GM21528 (cell line): ENCODE results near the gene SHROOM3.

Experiments
- ATAC-seq: cut with Tn5 transposase; IDR thresholded peaks from one replicate; pipeline ENCODE4 v1.9.1; 2021; ENCODE audit warnings: mild to moderate bottlenecking, moderate library complexity; ENCODE audit not compliant: unreplicated experiment, low FRiP score

SHROOM3 gene

GRCh38 chr4:76535603-76536372, 100.8 kb downstream of the SHROOM3 start:
- no peak for ATAC-seq

GRCh38 chr4:76536373-76536689, 101.3 kb downstream of the SHROOM3 start:
- ATAC-seq: no peak

- no peak for ATAC-seq
These were observed 103.3 kb downstream of the SHROOM3 start for GRCh38 chr4:76538296-76538695.

GRCh38 chr4:76539979-76540378, 105.0 kb downstream of the SHROOM3 start:
- no peak for ATAC-seq

GRCh38 chr4:76540486-76540885, 105.5 kb downstream of the SHROOM3 start:
- ATAC-seq: no peak

- ATAC-seq: no peak
These were observed 108.3 kb downstream of the SHROOM3 start for GRCh38 chr4:76543378-76543777.

GRCh38 chr4:76544725-76545124, 109.7 kb downstream of the SHROOM3 start:
- ATAC-seq: no peak

- ATAC-seq: no peak
These were observed 110.3 kb downstream of the SHROOM3 start for GRCh38 chr4:76545226-76545884.

- no peak for ATAC-seq
These were observed 111.3 kb downstream of the SHROOM3 start for GRCh38 chr4:76546327-76546726.

GRCh38 chr4:76546759-76547742, 112.0 kb downstream of the SHROOM3 start:
- no peak for ATAC-seq

GRCh38 chr4:76548704-76549103, 113.7 kb downstream of the SHROOM3 start:
- ATAC-seq: no peak

- ATAC-seq: no peak
These were observed 114.7 kb downstream of the SHROOM3 start for GRCh38 chr4:76549765-76550164.

- no peak for ATAC-seq
These were observed 116.1 kb downstream of the SHROOM3 start for GRCh38 chr4:76550966-76551780.

GRCh38 chr4:76554630-76555029, 119.6 kb downstream of the SHROOM3 start:
- ATAC-seq: no peak

- no peak for ATAC-seq
These were observed 121.4 kb downstream of the SHROOM3 start for GRCh38 chr4:76556452-76556851.

- ATAC-seq: no peak
These were observed 123.6 kb downstream of the SHROOM3 start for GRCh38 chr4:76558396-76559235.

GRCh38 chr4:76559236-76560071, 124.4 kb downstream of the SHROOM3 start:
- no peak for ATAC-seq

GRCh38 chr4:76562161-76562560, 127.1 kb downstream of the SHROOM3 start:
- ATAC-seq: no peak
